IPS-18c (cell line): Measurements from ENCODE around the gene TMEM120B.

Experiments
- H3K4me3 ChIP-seq: 2 replicates; pipeline ENCODE4 v1.7.0; 2013; ENCODE audit warnings: low read depth, mild to moderate bottlenecking, low read length, moderate library complexity; ENCODE audit not compliant: insufficient read depth
- H3K9me3 ChIP-seq: one replicate; pipeline ENCODE4 v1.6.1; 2013; ENCODE audit warnings: mild to moderate bottlenecking, low read length, moderate library complexity; ENCODE audit not compliant: control insufficient read depth, insufficient read depth

Gene TMEM120B

GRCh38 chr12:121812921-121813896 lies 100.7 kb downstream of the TMEM120B start:
- Histone ChIP-seq H3K4me3 (peak overlapping the region; percentile 95), H3K9me3 (no peaks in the 10 kb centered on the region)

- Histone ChIP-seq H3K4me3 (no peak overlapping the region), H3K9me3 (no peaks in the 10 kb centered on the region)
Observed at GRCh38 chr12:121813951-121814350, 101.4 kb downstream of the TMEM120B start.

GRCh38 chr12:121814429-121815119 lies 102.0 kb downstream of the TMEM120B start:
- Histone ChIP-seq H3K9me3 (no peaks in the 10 kb centered on the region), H3K4me3 (no peak overlapping the region)

- H3K9me3 ChIP-seq, result no peaks in the 10 kb centered on the region
Observed at GRCh38 chr12:121815263-121815662, 102.7 kb downstream of the TMEM120B start.

GRCh38 chr12:121816925-121817647 lies 104.5 kb downstream of the TMEM120B start:
- H3K4me3 ChIP-seq, result no peak overlapping the region
- H3K9me3 ChIP-seq, result no peaks in the 10 kb centered on the region

More at GRCh38 chr12:121815263-121815662, 102.7 kb downstream of the TMEM120B start:
- H3K4me3 ChIP-seq, result no peak overlapping the region

- Histone ChIP-seq H3K9me3 (no peaks in the 10 kb centered on the region), H3K4me3 (no peak overlapping the region)
Observed at GRCh38 chr12:121817648-121818043, 105.1 kb downstream of the TMEM120B start.

- Histone ChIP-seq H3K9me3 (peaks cover 2% of the 10 kb centered on the region), H3K4me3 (no peak overlapping the region)
Observed at GRCh38 chr12:121819212-121819949, 106.8 kb downstream of the TMEM120B start.

- peaks cover 2% of the 10 kb centered on the region for H3K9me3 ChIP-seq
- H3K4me3 ChIP-seq, result no peak overlapping the region
Observed at GRCh38 chr12:121820056-121820455, 107.5 kb downstream of the TMEM120B start.

- no peak overlapping the region for H3K4me3 ChIP-seq
- peaks cover 2% of the 10 kb centered on the region for H3K9me3 ChIP-seq
Observed at GRCh38 chr12:121822393-121823100, 110.0 kb downstream of the TMEM120B start.

- no peak overlapping the region for H3K4me3 ChIP-seq
- H3K9me3 ChIP-seq, result peaks cover 2% of the 10 kb centered on the region
Observed at GRCh38 chr12:121823101-121823726, 110.7 kb downstream of the TMEM120B start.

- Histone ChIP-seq H3K4me3 (no peak overlapping the region), H3K9me3 (peaks cover 2% of the 10 kb centered on the region)
Observed at GRCh38 chr12:121823727-121824115, 111.2 kb downstream of the TMEM120B start.

- H3K4me3 ChIP-seq, result no peak overlapping the region
- H3K9me3 ChIP-seq, result peaks cover 2% of the 10 kb centered on the region
Observed at GRCh38 chr12:121825041-121825523, 112.5 kb downstream of the TMEM120B start.

GRCh38 chr12:121826318-121827150 lies 114.0 kb downstream of the TMEM120B start:
- no peak overlapping the region for H3K4me3 ChIP-seq
- H3K9me3 ChIP-seq, result peaks cover 2% of the 10 kb centered on the region

GRCh38 chr12:121827351-121828099 lies 115.0 kb downstream of the TMEM120B start:
- peaks cover 2% of the 10 kb centered on the region for H3K9me3 ChIP-seq
- no peak overlapping the region for H3K4me3 ChIP-seq
